Right ventricle myocardium inferior (tissue), 1 donor: ENCODE results near the gene RGS7. TPM values are rescaled to one million over a fixed set of nuclear protein-coding genes. Genes with fewer than 3 reads are reported as not detected.
"Not testable (repeated sequence)": the region's sequence is repeated elsewhere in the genome, so short reads cannot be mapped to it uniquely, and the experiment has no call there.

ENCODE experiments used
- ATAC-seq: fragments of 200-7000 bp; cut with Tn5 transposase; one replicate; pipeline ENCODE4 v1.9.1; 2020; ENCODE audit warnings: mild to moderate bottlenecking, moderate library complexity
- DNase-seq: peaks from one replicate; pipeline ENCODE4 v3.0.0; 2021; ENCODE audit errors: missing footprints
- intact Hi-C: fragments of 100-400 bp; cut with DNase I; formaldehyde crosslinking; loops from one replicate; pipeline ENCODE4 v1.11.0; 2022
- total RNA-seq: library from RNA; stranded (reverse); fragmentation: NEBNext Ultra II Directional; extraction: Animal tissue kit (Norgen Biotek cat#: 25700); gene quantifications from one replicate; pipeline ENCODE4 v1.2.1, GENCODE V29; 2021
- donor health status: DM: no; HTN: yes; CAD: no; lungs with severe emphysema.

RGS7 gene
- total RNA-seq, 1 donor from 2014 or later: not detected

GRCh38 chr1:241222813-241223212, 134.2 kb downstream of the RGS7 start:
- DNase-seq, ATAC-seq, intact Hi-C loops: not testable (repeated sequence)

DNA sequence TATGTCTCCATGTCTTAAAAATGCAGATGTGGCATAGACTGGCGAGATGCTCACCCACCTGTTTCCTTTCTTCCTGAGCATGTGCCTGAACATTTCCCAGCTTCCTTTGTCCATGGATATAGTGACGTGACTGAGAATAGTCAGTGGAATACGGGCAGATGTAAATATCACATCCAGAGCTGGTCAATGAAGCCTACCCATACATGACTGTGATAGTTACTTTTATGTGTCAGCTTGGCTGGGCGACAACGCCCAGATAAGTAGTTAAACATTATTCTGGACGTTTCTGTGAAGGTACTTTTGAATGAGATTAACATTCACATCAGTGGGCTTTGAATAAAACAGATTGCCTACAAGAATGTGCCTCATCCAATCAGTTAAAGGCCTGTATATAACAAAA, 135.7 kb downstream of the RGS7 start:
- no peak for ATAC-seq
- intact Hi-C loops: no loop called here
- DNase-seq: no peak

GRCh38 chr1:241220913-241221312, 136.1 kb downstream of the RGS7 start:
- ATAC-seq, DNase-seq, intact Hi-C loops: not testable (repeated sequence)

DNA sequence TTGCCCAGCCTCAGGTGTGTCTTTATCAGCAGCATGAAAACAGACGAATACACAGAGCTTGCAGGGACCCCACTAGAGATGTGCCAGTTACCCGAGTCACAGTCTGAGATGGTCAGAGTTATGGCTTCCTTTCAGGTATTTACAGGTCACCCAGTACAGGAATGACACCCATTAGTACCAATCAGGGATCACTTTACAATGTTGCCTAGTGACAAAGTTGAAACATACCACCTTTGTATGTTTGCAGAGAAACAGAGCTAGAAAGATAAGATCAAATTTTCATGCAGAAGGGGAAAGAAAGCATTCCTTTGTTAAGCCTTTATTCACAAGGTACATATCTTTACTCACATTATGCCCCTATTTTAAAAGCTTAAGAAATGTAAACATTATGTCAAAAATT, 137.6 kb downstream of the RGS7 start:
- DNase-seq (no peak), ATAC-seq (no peak)
- intact Hi-C loops: no loop called here

- ATAC-seq (no peak), DNase-seq (no peak)
- intact Hi-C loops: no loop called here
These were observed 139.5 kb downstream of the RGS7 start for GRCh38 chr1:241217516-241217915.

GRCh38 chr1:241215683-241216082, 141.3 kb downstream of the RGS7 start:
- DNase-seq (peak; percentile 13), ATAC-seq (no peak)
- intact Hi-C loops: no loop called here

DNA sequence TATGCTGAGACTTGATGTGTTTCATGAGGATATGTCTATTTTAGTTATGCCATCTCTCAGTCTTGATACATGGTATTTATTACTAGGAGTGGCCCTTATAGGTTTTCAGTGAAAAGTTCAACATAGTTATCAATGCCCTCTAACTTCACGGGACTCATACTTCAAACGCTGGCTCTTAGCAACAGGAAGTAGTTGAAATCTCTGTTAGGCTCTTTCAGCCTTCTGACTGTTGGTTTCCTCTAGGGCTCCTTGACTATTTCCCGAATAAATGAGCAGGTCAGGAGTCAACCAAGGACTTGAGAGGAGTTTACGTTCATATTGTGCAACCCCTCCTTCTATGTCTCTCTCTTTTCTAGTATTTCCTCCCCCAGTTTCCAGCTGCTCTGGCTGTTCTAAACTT, 141.8 kb downstream of the RGS7 start:
- no peak for DNase-seq

GRCh38 chr1:241213139-241213538, 143.9 kb downstream of the RGS7 start:
- DNase-seq (no peak), ATAC-seq (no peak)
- intact Hi-C loops: no loop called here

More for the DNA sequence above, 141.8 kb downstream of the RGS7 start:
- no peak for ATAC-seq
- intact Hi-C loops: no loop called here

- intact Hi-C loops: no loop called here
- DNase-seq (no peak), ATAC-seq (no peak)
These were observed 144.4 kb downstream of the RGS7 start for GRCh38 chr1:241212628-241213027.

DNA sequence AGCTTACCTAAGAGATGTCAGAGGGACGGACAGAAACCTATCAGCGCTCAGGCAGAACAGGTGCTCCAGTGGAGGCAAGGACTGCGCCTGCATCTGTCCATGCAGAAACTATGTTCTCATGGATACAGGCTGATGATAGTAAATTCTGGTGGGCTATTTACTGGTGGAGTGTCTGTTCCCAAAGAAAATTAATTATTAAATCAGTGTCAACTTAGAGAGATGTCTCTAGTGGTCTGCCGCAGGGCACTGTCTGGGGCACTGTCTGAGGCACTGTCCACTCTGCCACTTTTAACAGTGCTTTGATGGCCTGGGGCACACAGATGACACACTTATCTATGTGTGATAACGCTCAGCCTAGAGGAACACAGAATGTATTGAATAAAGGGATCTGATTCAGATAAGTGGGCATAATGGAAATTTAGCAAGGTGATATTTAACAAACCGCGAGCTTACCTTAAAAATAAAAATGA, 148.1 kb downstream of the RGS7 start:
- intact Hi-C loops: no loop called here
- no peak for ATAC-seq
- DNase-seq: no peak

DNA sequence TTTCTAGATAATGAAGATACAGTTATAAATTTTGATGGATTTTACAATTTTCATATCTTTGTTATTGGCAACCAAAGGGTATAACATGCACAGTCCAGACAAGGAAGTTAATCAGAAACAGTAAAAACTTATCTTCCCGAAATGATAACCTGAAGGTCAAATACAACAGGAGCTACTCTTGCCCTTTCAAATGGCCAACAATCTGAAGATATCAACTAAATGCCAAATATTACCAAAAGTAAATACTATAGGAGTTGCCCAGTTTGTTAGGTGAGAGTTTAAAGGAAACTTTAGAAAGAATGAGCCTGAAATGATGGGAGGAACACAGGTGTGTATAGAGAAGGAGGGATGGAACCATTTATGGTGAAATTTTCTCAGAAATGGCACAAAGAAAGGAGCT, 153.2 kb downstream of the RGS7 start:
- no peak for DNase-seq
- intact Hi-C loops: no loop called here
- no peak for ATAC-seq

DNA sequence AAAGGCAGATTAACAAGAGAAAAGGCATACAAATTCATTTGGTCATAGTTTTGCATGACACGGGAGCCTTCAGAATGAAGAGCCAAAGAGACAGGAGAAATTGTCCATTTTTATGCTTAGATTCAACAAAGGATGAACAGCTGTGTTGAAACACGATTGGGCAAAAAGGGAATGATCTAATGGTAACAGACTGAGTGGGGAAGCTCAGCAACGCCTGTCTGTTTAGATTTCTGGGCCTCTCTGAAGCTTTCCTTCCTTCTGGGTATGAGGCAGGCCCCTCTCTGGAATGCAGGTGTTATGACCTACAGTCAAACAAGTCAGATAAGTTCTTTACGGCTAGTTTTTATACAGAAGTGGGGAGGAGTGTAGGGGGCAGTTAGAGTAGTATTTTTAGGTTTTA, 154.6 kb downstream of the RGS7 start:
- no peak for DNase-seq
- intact Hi-C loops: no loop called here
- ATAC-seq: no peak

DNA sequence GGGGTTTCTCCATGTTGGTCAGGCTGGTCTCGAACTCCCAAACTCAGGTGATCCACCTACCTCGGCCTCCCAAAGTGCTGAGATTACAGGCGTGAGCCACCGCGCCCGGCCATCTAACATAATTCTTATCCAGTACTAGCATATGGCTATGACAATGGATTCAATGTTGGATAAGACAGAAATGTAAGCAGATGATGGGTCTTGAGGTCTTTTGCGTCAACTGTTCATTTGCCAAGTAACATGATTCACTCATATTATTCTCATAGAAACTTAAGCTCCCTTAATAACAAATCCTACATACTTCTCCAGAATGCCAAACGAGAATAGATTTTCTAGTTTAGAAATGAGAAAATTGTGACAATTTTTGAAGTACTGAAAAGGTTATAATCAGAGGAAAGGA, 170.3 kb downstream of the RGS7 start:
- intact Hi-C loops: no loop called here
- DNase-seq (no peak), ATAC-seq (no peak)

DNA sequence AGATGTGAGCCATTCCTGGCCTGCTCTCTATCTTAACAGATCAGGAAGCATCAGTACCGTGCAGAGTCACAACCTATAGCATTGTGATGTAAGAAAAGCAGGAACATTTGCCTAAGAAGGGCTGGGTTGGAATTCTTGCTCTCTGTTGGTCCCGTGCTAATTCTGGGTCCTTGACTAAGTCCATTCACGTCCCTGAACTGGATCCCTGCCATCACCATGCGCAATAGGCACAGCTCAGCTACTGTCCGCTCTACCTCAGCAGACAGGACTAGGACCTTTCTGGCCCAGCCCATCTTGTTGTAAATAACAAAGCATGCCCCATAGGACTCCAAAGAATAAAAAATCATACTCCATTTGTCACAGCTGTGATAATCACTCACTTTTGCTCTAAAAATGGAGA, 175.0 kb downstream of the RGS7 start:
- ATAC-seq: no peak
- no peak for DNase-seq
- intact Hi-C loops: no loop called here

- no peak for ATAC-seq
- intact Hi-C loops: no loop called here
These were observed 175.5 kb downstream of the RGS7 start for GRCh38 chr1:241181471-241181870.

GRCh38 chr1:241180569-241180968, 176.4 kb downstream of the RGS7 start:
- no peak for ATAC-seq
- no peak for DNase-seq
- intact Hi-C loops: no loop called here

More at GRCh38 chr1:241181471-241181870, 175.5 kb downstream of the RGS7 start:
- no peak for DNase-seq

- no peak for DNase-seq
- intact Hi-C loops: no loop called here
- ATAC-seq: no peak
These were observed 179.3 kb downstream of the RGS7 start for GRCh38 chr1:241177660-241178059.

- intact Hi-C loops: no loop called here
- DNase-seq (no peak), ATAC-seq (no peak)
These were observed 184.5 kb downstream of the RGS7 start for GRCh38 chr1:241172486-241172885.

- intact Hi-C loops: no loop called here
- ATAC-seq: no peak
These were observed 185.0 kb downstream of the RGS7 start for GRCh38 chr1:241171991-241172390.

DNA sequence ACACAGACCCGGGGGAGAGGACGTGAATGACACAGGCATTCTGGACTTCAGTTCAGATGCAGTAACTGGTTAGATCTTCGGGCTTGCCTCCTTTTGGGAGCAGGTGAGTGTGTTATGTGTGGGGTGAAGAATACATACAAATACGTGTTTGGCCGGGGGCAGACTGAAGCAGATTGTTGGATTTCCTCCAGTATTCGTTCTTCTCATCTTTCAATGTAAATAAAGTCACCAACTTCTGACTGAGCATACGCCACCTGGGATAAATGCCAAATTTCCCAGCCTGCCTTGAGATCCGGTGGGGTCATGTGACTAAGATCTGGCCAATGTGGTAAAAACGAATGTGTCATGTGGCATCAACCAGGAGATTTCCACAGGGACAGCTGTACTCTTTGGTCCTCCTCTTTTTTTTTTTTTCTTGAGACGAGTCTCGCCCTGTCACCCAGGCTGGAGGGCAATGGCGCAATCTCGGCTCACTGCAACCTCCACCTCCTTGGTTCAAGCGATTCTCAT, 189.8 kb downstream of the RGS7 start:
- DNase-seq (no peak), ATAC-seq (no peak)
- intact Hi-C loops: no loop called here

More at GRCh38 chr1:241171991-241172390, 185.0 kb downstream of the RGS7 start:
- no peak for DNase-seq

DNA sequence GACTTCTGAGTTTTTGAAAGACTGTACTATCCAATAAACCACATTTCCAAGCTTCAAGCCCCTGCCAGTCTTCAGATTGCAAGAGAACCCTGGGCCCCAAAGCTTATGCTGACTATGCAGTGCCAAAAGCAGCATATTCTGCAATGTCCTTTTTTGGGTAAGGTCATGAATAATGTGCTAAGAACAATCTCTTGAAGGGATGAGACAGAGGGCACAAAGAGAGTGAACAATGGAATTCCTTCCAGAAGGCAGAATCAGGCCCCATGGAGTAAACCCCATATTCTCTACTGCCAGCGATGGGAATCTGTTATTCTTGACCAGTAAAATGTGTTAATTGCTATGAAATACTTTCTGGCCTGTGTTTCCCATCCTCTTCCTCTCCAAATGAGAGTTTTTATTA, 190.4 kb downstream of the RGS7 start:
- ATAC-seq (no peak), DNase-seq (no peak)
- intact Hi-C loops: no loop called here
